ENCODE data around the gene KIAA0319L. TPM values are rescaled to one million over a fixed set of nuclear protein-coding genes. Genes with fewer than 3 reads are reported as not detected.
A peak's percentile ranks its signal among the peaks of the same experiment; 100 is the strongest.

Gene KIAA0319L
- total RNA-seq, 6 donors from 2014 or later: 68.1 to 140 (median 107) TPM

- H3K36me3 ChIP-seq: peaks cover 0 to 65% (median 31%) of the 10 kb centered on the region in 4 donors
- H3K4me3 ChIP-seq: no peak overlapping the region
- peak overlapping the region; percentile 34 to 86 (median 59) for H3K27ac ChIP-seq
- whole genome bisulfite sequencing, 2 donors: 4 to 11% methylated on average over 1 of the region's 1 CpG
- peaks cover 58 to 67% (median 61%) of the 10 kb centered on the region in 4 donors for H3K4me1 ChIP-seq
- no peaks in the 10 kb centered on the region for H3K27me3 ChIP-seq
- TF ChIP-seq EP300 (IDR thresholded peaks at IDR 0.05) (no peak), POLR2AphosphoS5 (IDR thresholded peaks at IDR 0.05) (no peak), POLR2A (IDR thresholded peaks at IDR 0.05) (no peak), CTCF (IDR thresholded peaks at IDR 0.05) (peak in 4 of 6 experiments; percentile 16 to 35 (median 22))
- DNase-seq: peak in 1 of 2 donors; percentile 75
- no peaks in the 10 kb centered on the region for H3K9me3 ChIP-seq
- peak; percentile 59 to 61 for ATAC-seq (ENCODE audit: low FRiP score in 2 of 2)
Observed at GRCh38 chr1:35452106-35452774, 105.0 kb downstream of the KIAA0319L start.

- Histone ChIP-seq H3K36me3 (peaks cover 0 to 64% (median 30%) of the 10 kb centered on the region in 4 donors), H3K27me3 (no peaks in the 10 kb centered on the region), H3K27ac (peak overlapping the region in 2 of 4 donors; percentile 59 to 86), H3K9me3 (no peaks in the 10 kb centered on the region), H3K4me3 (no peak overlapping the region), H3K4me1 (peaks cover 58 to 67% (median 61%) of the 10 kb centered on the region in 4 donors)
- ATAC-seq (ENCODE audit: low FRiP score in 2 of 2) (peak; percentile 88 to 89), DNase-seq (peak in 1 of 2 donors; percentile 89)
- TF ChIP-seq POLR2AphosphoS5 (IDR thresholded peaks at IDR 0.05) (no peak), CTCF (IDR thresholded peaks at IDR 0.05) (peak; percentile 78 to 87 (median 82))
- whole genome bisulfite sequencing, 2 donors: 0 to 2% methylated on average over 3 of the region's 3 CpGs
Observed at GRCh38 chr1:35451125-35451528, 106.1 kb downstream of the KIAA0319L start.

GRCh38 chr1:35449334-35450008 is 107.7 kb downstream of the KIAA0319L start:
- peaks cover 51 to 67% (median 54%) of the 10 kb centered on the region in 4 donors for H3K4me1 ChIP-seq
- H3K9me3 ChIP-seq: no peaks in the 10 kb centered on the region
- TF ChIP-seq POLR2AphosphoS5 (IDR thresholded peaks at IDR 0.05) (no peak), CTCF (IDR thresholded peaks at IDR 0.05) (no peak)
- H3K4me3 ChIP-seq: no peak overlapping the region
- no peak for DNase-seq
- H3K27me3 ChIP-seq: no peaks in the 10 kb centered on the region
- WGBS, 2 donors: 85 to 92% methylated on average over 7 of the region's 7 CpGs
- peak overlapping the region; percentile 11 to 75 (median 32) for H3K27ac ChIP-seq
- peaks cover 0 to 73% (median 41%) of the 10 kb centered on the region in 4 donors for H3K36me3 ChIP-seq
- peak in 1 of 2 donors; percentile 40 for ATAC-seq (ENCODE audit: low FRiP score in 2 of 2)

GRCh38 chr1:35448344-35448801 is 108.8 kb downstream of the KIAA0319L start:
- DNase-seq (peak in 1 of 2 donors; percentile 74), ATAC-seq (ENCODE audit: low FRiP score in 2 of 2) (peak; percentile 79 to 85)
- WGBS, 2 donors: 36 to 49% methylated on average over 3 of the region's 3 CpGs
- no peaks in the 10 kb centered on the region for H3K27me3 ChIP-seq
- peaks cover 44 to 58% (median 47%) of the 10 kb centered on the region in 4 donors for H3K4me1 ChIP-seq
- H3K4me3 ChIP-seq: no peak overlapping the region
- H3K36me3 ChIP-seq: peaks cover 0 to 72% (median 42%) of the 10 kb centered on the region in 4 donors
- H3K9me3 ChIP-seq: no peaks in the 10 kb centered on the region
- H3K27ac ChIP-seq: peak overlapping the region; percentile 31 to 75 (median 52)
- TF ChIP-seq CTCF (IDR thresholded peaks at IDR 0.05): no peak
- TF ChIP-seq EP300 (IDR thresholded peaks at IDR 0.05): no peak
- TF ChIP-seq POLR2A (IDR thresholded peaks at IDR 0.05): no peak
- peak; percentile 12 to 47 for TF ChIP-seq POLR2AphosphoS5 (IDR thresholded peaks at IDR 0.05)

All from upper lobe of left lung (tissue), 6 donors.